ENCODE measurements around the gene TTC29. TPM values are rescaled to one million over a fixed set of nuclear protein-coding genes. Genes with fewer than 3 reads are reported as not detected.
"Not testable (repeated sequence)": the region's sequence is repeated elsewhere in the genome, so short reads cannot be mapped to it uniquely, and the experiment has no call there.

Gene TTC29
- total and polyA plus RNA-seq, 5 experiments from 2014 or later, result not detected

- H3K27me3 Mint-ChIP-seq, result peaks cover 1 to 11% (median 6%) of the 10 kb centered on the region in 5 donors
- DNase-seq (no peak), ATAC-seq (no peak)
- H3K36me3 Mint-ChIP-seq, result no peaks in the 10 kb centered on the region
- no peak overlapping the region for H3K27ac Mint-ChIP-seq
- peaks cover 0 to 3% (median 0%) of the 10 kb centered on the region in 9 donors for H3K9me3 Mint-ChIP-seq
- POLR2A ChIA-PET, result no interaction called here
- no peaks in the 10 kb centered on the region for H3K4me1 Mint-ChIP-seq
- no peak overlapping the region for H3K4me3 Mint-ChIP-seq
These were observed 98.8 kb downstream of the TTC29 start for GRCh38 chr4:146846882-146847281.

GRCh38 chr4:146844761-146845160 is 100.9 kb downstream of the TTC29 start:
- peak overlapping the region in 1 of 10 donors; percentile 29 for H3K27ac Mint-ChIP-seq
- POLR2A ChIA-PET, result no interaction called here
- no peak for ATAC-seq
- DNase-seq, result no peak
- no peaks in the 10 kb centered on the region for H3K36me3 Mint-ChIP-seq
- peaks cover 0 to 3% (median 0%) of the 10 kb centered on the region in 9 donors for H3K9me3 Mint-ChIP-seq
- no peak overlapping the region for H3K4me3 Mint-ChIP-seq
- peaks cover 1 to 14% (median 6%) of the 10 kb centered on the region in 5 donors for H3K27me3 Mint-ChIP-seq
- H3K4me1 Mint-ChIP-seq, result no peaks in the 10 kb centered on the region

GRCh38 chr4:146842876-146843275 is 102.8 kb downstream of the TTC29 start:
- H3K27ac Mint-ChIP-seq, result no peak overlapping the region
- DNase-seq, result no peak
- H3K4me3 Mint-ChIP-seq, result no peak overlapping the region
- POLR2A ChIA-PET, result no interaction called here
- H3K27me3 Mint-ChIP-seq, result peaks cover 1 to 11% (median 6%) of the 10 kb centered on the region in 5 donors
- peaks cover 0 to 3% (median 0%) of the 10 kb centered on the region in 9 donors for H3K9me3 Mint-ChIP-seq
- no peak for ATAC-seq
- H3K4me1 Mint-ChIP-seq, result no peaks in the 10 kb centered on the region
- H3K36me3 Mint-ChIP-seq, result no peaks in the 10 kb centered on the region

GRCh38 chr4:146840731-146841130 is 104.9 kb downstream of the TTC29 start:
- no peak overlapping the region for H3K4me3 Mint-ChIP-seq
- H3K36me3 Mint-ChIP-seq, result no peaks in the 10 kb centered on the region
- ATAC-seq, result no peak
- POLR2A ChIA-PET, result no interaction called here
- peaks cover 0 to 4% (median 0%) of the 10 kb centered on the region in 9 donors for H3K9me3 Mint-ChIP-seq
- no peak overlapping the region for H3K27ac Mint-ChIP-seq
- DNase-seq, result no peak
- peaks cover 0 to 5% (median 2%) of the 10 kb centered on the region in 5 donors for H3K27me3 Mint-ChIP-seq
- no peaks in the 10 kb centered on the region for H3K4me1 Mint-ChIP-seq

GRCh38 chr4:146835096-146835495 is 110.6 kb downstream of the TTC29 start:
- H3K9me3 Mint-ChIP-seq, result peaks cover 0 to 3% (median 0%) of the 10 kb centered on the region in 9 donors
- DNase-seq (no peak), ATAC-seq (no peak)
- no peak overlapping the region for H3K4me3 Mint-ChIP-seq
- no peak overlapping the region for H3K27ac Mint-ChIP-seq
- H3K4me1 Mint-ChIP-seq, result no peaks in the 10 kb centered on the region
- POLR2A ChIA-PET, result no interaction called here
- no peaks in the 10 kb centered on the region for H3K36me3 Mint-ChIP-seq
- H3K27me3 Mint-ChIP-seq, result peaks cover 0 to 7% (median 3%) of the 10 kb centered on the region in 5 donors

GRCh38 chr4:146834263-146835034 is 111.2 kb downstream of the TTC29 start:
- no peak overlapping the region for H3K27ac Mint-ChIP-seq
- POLR2A ChIA-PET, result no interaction called here
- no peak for ATAC-seq
- H3K4me3 Mint-ChIP-seq, result no peak overlapping the region
- H3K9me3 Mint-ChIP-seq, result peaks cover 0 to 3% (median 0%) of the 10 kb centered on the region in 9 donors
- DNase-seq, result no peak
- H3K27me3 Mint-ChIP-seq, result peaks cover under 1 to 7% (median 3%) of the 10 kb centered on the region in 5 donors
- no peaks in the 10 kb centered on the region for H3K36me3 Mint-ChIP-seq
- no peaks in the 10 kb centered on the region for H3K4me1 Mint-ChIP-seq

GRCh38 chr4:146833530-146833929 is 112.1 kb downstream of the TTC29 start:
- POLR2A ChIA-PET, result no interaction called here
- no peak overlapping the region for H3K4me3 Mint-ChIP-seq
- ATAC-seq (no peak), DNase-seq (no peak)
- no peaks in the 10 kb centered on the region for H3K36me3 Mint-ChIP-seq
- peaks cover 0 to 3% (median 0%) of the 10 kb centered on the region in 9 donors for H3K9me3 Mint-ChIP-seq
- no peak overlapping the region for H3K27ac Mint-ChIP-seq
- H3K4me1 Mint-ChIP-seq, result no peaks in the 10 kb centered on the region
- H3K27me3 Mint-ChIP-seq, result peaks cover 1 to 8% (median 5%) of the 10 kb centered on the region in 5 donors

- H3K27ac Mint-ChIP-seq, H3K4me1 Mint-ChIP-seq, ATAC-seq, H3K36me3 Mint-ChIP-seq, H3K4me3 Mint-ChIP-seq, DNase-seq, POLR2A ChIA-PET: not testable (repeated sequence)
- Mint-ChIP-seq H3K27me3 (peaks cover 1 to 15% (median 4%) of the 10 kb centered on the region in 5 donors), H3K9me3 (peaks cover 0 to 16% (median 6%) of the 10 kb centered on the region in 9 donors)
These were observed 122.7 kb downstream of the TTC29 start for GRCh38 chr4:146822980-146823379.

GRCh38 chr4:146814750-146815149 is 130.9 kb downstream of the TTC29 start:
- DNase-seq, result no peak
- POLR2A ChIA-PET, result no interaction called here
- H3K4me1 Mint-ChIP-seq, result no peaks in the 10 kb centered on the region
- peaks cover 0 to 7% (median 3%) of the 10 kb centered on the region in 9 donors for H3K9me3 Mint-ChIP-seq
- H3K27ac Mint-ChIP-seq, result no peak overlapping the region
- H3K4me3 Mint-ChIP-seq, result no peak overlapping the region
- H3K27me3 Mint-ChIP-seq, result peaks cover 5 to 16% (median 11%) of the 10 kb centered on the region in 5 donors
- H3K36me3 Mint-ChIP-seq, result no peaks in the 10 kb centered on the region
- ATAC-seq, result no peak

- no peak for ATAC-seq
These were observed 150.0 kb downstream of the TTC29 start for GRCh38 chr4:146795711-146796110.

GRCh38 chr4:146793727-146794126 is 151.9 kb downstream of the TTC29 start:
- peaks cover 0 to 15% (median 7%) of the 10 kb centered on the region in 5 donors for H3K27me3 Mint-ChIP-seq
- no peak overlapping the region for H3K27ac Mint-ChIP-seq
- H3K4me3 Mint-ChIP-seq, result no peak overlapping the region
- ATAC-seq (no peak), DNase-seq (no peak)
- no peaks in the 10 kb centered on the region for H3K9me3 Mint-ChIP-seq
- POLR2A ChIA-PET, result no interaction called here
- H3K36me3 Mint-ChIP-seq, result no peaks in the 10 kb centered on the region
- no peaks in the 10 kb centered on the region for H3K4me1 Mint-ChIP-seq

More at GRCh38 chr4:146795711-146796110, 150.0 kb downstream of the TTC29 start:
- no peak for DNase-seq
- Mint-ChIP-seq H3K4me3 (no peak overlapping the region), H3K36me3 (no peaks in the 10 kb centered on the region), H3K27ac (no peak overlapping the region), H3K4me1 (no peaks in the 10 kb centered on the region), H3K27me3 (peaks cover 3 to 18% (median 7%) of the 10 kb centered on the region in 5 donors), H3K9me3 (peaks cover 0 to 2% (median 0%) of the 10 kb centered on the region in 9 donors)
- POLR2A ChIA-PET, result no interaction called here

- POLR2A ChIA-PET, result no interaction called here
- ATAC-seq, result no peak
These were observed 154.2 kb downstream of the TTC29 start for GRCh38 chr4:146791439-146791838.

GRCh38 chr4:146790515-146790914 is 155.1 kb downstream of the TTC29 start:
- DNase-seq, result no peak
- no peak overlapping the region for H3K27ac Mint-ChIP-seq
- no peaks in the 10 kb centered on the region for H3K36me3 Mint-ChIP-seq
- no peaks in the 10 kb centered on the region for H3K9me3 Mint-ChIP-seq
- no peaks in the 10 kb centered on the region for H3K4me1 Mint-ChIP-seq
- POLR2A ChIA-PET, result no interaction called here
- H3K27me3 Mint-ChIP-seq, result peaks cover 1 to 24% (median 4%) of the 10 kb centered on the region in 5 donors
- no peak overlapping the region for H3K4me3 Mint-ChIP-seq
- no peak for ATAC-seq

More at GRCh38 chr4:146791439-146791838, 154.2 kb downstream of the TTC29 start:
- Mint-ChIP-seq H3K27ac (no peak overlapping the region), H3K4me3 (no peak overlapping the region), H3K9me3 (no peaks in the 10 kb centered on the region), H3K4me1 (no peaks in the 10 kb centered on the region), H3K36me3 (no peaks in the 10 kb centered on the region), H3K27me3 (peaks cover 0 to 20% (median 3%) of the 10 kb centered on the region in 5 donors)
- DNase-seq, result no peak
